Measurements from ENCODE around the gene ACSL5. TPM values are rescaled to one million over a fixed set of nuclear protein-coding genes. Genes with fewer than 3 reads are reported as not detected.

Gene ACSL5
- total RNA-seq, 1 experiment from 2014 or later: not detected

- Mint-ChIP-seq H3K36me3 (ENCODE audit: insufficient read depth in 1 of 3, low read depth in 3 of 3) (no peaks in the 10 kb centered on the region), H3K27ac (no peak overlapping the region), H3K4me3 (no peak overlapping the region), H3K4me1 (peaks cover 0 to 3% of the 10 kb centered on the region in 2 experiments; a peak in 1 of 4 replicates), H3K9me3 (no peaks in the 10 kb centered on the region), H3K27me3 (ENCODE audit: low read depth) (peaks cover 5% of the 10 kb centered on the region)
- H3K14ac ChIP-seq (ENCODE audit: insufficient read depth, low read length): no peak overlapping the region
- H4K8ac ChIP-seq (replicated peaks; ENCODE audit: insufficient read length, low read depth, low read length): no peak overlapping the region
- no peaks in the 10 kb centered on the region for H3K79me1 ChIP-seq (ENCODE audit: insufficient read depth, low read depth, low read length, poor library complexity, severe bottlenecking)
- H2AK5ac ChIP-seq (ENCODE audit: insufficient read length, low read length): no peak overlapping the region
- no peak overlapping the region for H3K4me2 ChIP-seq (ENCODE audit: insufficient read depth, insufficient read length, low read length)
- H4K91ac ChIP-seq (ENCODE audit: insufficient read length, low read depth, low read length): no peak overlapping the region
- no peak overlapping the region for H3T11ph ChIP-seq (ENCODE audit: low read length)
- H2AFZ ChIP-seq (ENCODE audit: low read length): no peak overlapping the region
- no peak overlapping the region for H3K4ac ChIP-seq (ENCODE audit: low read depth, low read length)
- no peak overlapping the region for H3K56ac ChIP-seq (ENCODE audit: insufficient read length, low read depth, low read length)
- H2BK15ac ChIP-seq (ENCODE audit: low read depth, low read length): no peak overlapping the region
- no peak overlapping the region for H3K27ac ChIP-seq (ENCODE audit: insufficient read length, low read depth, low read length)
- no peaks in the 10 kb centered on the region for H3K23me2 ChIP-seq (ENCODE audit: insufficient read length, low read depth, low read length, poor library complexity, severe bottlenecking)
- no peak overlapping the region for H2BK20ac ChIP-seq (ENCODE audit: low read depth, low read length, poor library complexity, severe bottlenecking)
- no peak overlapping the region for H2BK12ac ChIP-seq (ENCODE audit: insufficient read length, low read depth, low read length)
- no peak overlapping the region for H2BK120ac ChIP-seq (ENCODE audit: low read depth, low read length, poor library complexity, severe bottlenecking)
- no peak overlapping the region for H2BK5ac ChIP-seq (ENCODE audit: insufficient read length, low read length)
- no peak for TF ChIP-seq CTCF (conservative IDR thresholded peaks at IDR 0.05)
- no peak overlapping the region for H3K23ac ChIP-seq (ENCODE audit: insufficient read length, low read depth, low read length)
- WGBS (ENCODE audit: extremely low coverage, insufficient read length, low lambda C conversion rate): no CpG with 5 or more reads among the region's 1 CpG
- H3K9me3 ChIP-seq (ENCODE audit: control insufficient read depth, low read depth, low read length): no peaks in the 10 kb centered on the region
- no peaks in the 10 kb centered on the region for H4K20me1 ChIP-seq (ENCODE audit: control insufficient read depth, insufficient read depth, insufficient read length)
- H3K18ac ChIP-seq (ENCODE audit: insufficient read length, low read depth, low read length): no peak overlapping the region
- no peaks in the 10 kb centered on the region for H3K4me1 ChIP-seq (ENCODE audit: insufficient read depth, low read length)
- no peak overlapping the region for H3K9ac ChIP-seq (ENCODE audit: extremely low read depth, insufficient read length, low read length)
- H3K27me3 ChIP-seq (ENCODE audit: insufficient read depth, low read length): no peaks in the 10 kb centered on the region
- H3K79me2 ChIP-seq (ENCODE audit: insufficient read depth, low read length): no peaks in the 10 kb centered on the region
- no peak for DNase-seq
- H4K5ac ChIP-seq (ENCODE audit: insufficient read length, low read depth, low read length): no peak overlapping the region
These were observed 43.2 kb upstream of the ACSL5 start for GRCh38 chr10:112330607-112331160.

Measured in H9 (cell line).